AG04450 (cell line): ENCODE measurements around the gene RPL9. TPM values are rescaled to one million over a fixed set of nuclear protein-coding genes. Genes with fewer than 3 reads are reported as not detected.

Experiments used
- CTCF ChIA-PET: fragments of 300-600, 350-600 bp; formaldehyde crosslinking; extraction: SDS; loops from one replicate; lab custom pipeline; 2022; ENCODE audit warnings: antibody characterized with exemption, inconsistent platforms; lab: Charles Lee
- POLR2A ChIA-PET: fragments of 350-600 bp; formaldehyde crosslinking; extraction: SDS; loops from one replicate; lab custom pipeline; 2021; ENCODE audit warnings: antibody characterized with exemption, inconsistent platforms; lab: Yijun Ruan, JAX
- DNase-seq: peaks from one replicate; pipeline ENCODE4 v3.0.0-alpha.2; 2011; ENCODE audit warnings: low read depth, low spot score
- H3K27ac ChIP-seq: one replicate; pipeline ENCODE4 v1.5.1; 2012; ENCODE audit warnings: low read depth, low read length, control low read depth
- H3K27me3 ChIP-seq: one replicate; pipeline ENCODE4 v1.6.0; 2012; ENCODE audit warnings: low read length; ENCODE audit not compliant: control insufficient read depth, insufficient read depth
- H3K4me3 ChIP-seq: 2 replicates; pipeline ENCODE4 v1.5.1; 2011; ENCODE audit warnings: mild to moderate bottlenecking, low read depth, low read length, control low read depth
- H3K9me3 ChIP-seq: 2 replicates; pipeline ENCODE4 v1.5.1; 2012; ENCODE audit warnings: low read length; ENCODE audit not compliant: control insufficient read depth, insufficient read depth
- CTCF ChIP-seq: IDR thresholded peaks from 2 replicates; pipeline ENCODE4 v1.5.1; 2011; ENCODE audit warnings: low read depth, low read length, control low read depth, inconsistent platforms
- polyA plus RNA-seq: library from polyadenylated mRNA; depleted of rRNA; stranded (reverse); fragments of >200 nt; gene quantifications from 2 replicates; pipeline ENCODE4 v1.2.3, GENCODE V29; 2011

The RPL9 gene
- polyA plus RNA-seq, 1 experiment = 3,111 TPM

GRCh38 chr4:39451423-39452023, 7.2 kb downstream of the RPL9 start:
- CTCF ChIA-PET = interaction anchor here (0.5 kb wide), 1 partner anchor 205 kb away, joined by 3 read pairs; no protein-coding TSS in a partner anchor

GRCh38 chr4:39450618-39451017, 8.1 kb downstream of the RPL9 start:
- H3K27ac ChIP-seq = no peak overlapping the region
- H3K27me3 ChIP-seq = no peaks in the 10 kb centered on the region
- peaks cover 7% of the 10 kb centered on the region for H3K9me3 ChIP-seq
- no peak overlapping the region for H3K4me3 ChIP-seq
- no peak for DNase-seq
- no peak for TF ChIP-seq CTCF
- CTCF ChIA-PET = no interaction called here
- POLR2A ChIA-PET = interaction anchor here (0.7 kb wide), 2 partner anchors 16 to 583 kb away, joined by 4 to 7 read pairs; no protein-coding TSS in a partner anchor

More at GRCh38 chr4:39451423-39452023, 7.2 kb downstream of the RPL9 start:
- POLR2A ChIA-PET = interaction anchor here (0.6 to 0.8 kb wide), 3 partner anchors 15 to 1357 kb away, joined by 3 to 7 read pairs (median 3); no protein-coding TSS in a partner anchor
- Histone ChIP-seq H3K27ac (no peak overlapping the region), H3K4me3 (no peak overlapping the region), H3K9me3 (peaks cover 5% of the 10 kb centered on the region), H3K27me3 (no peaks in the 10 kb centered on the region)
- DNase-seq = no peak
- TF ChIP-seq CTCF = no peak

GRCh38 chr4:39446842-39447573, 11.7 kb downstream of the RPL9 start:
- no peak for DNase-seq
- CTCF ChIA-PET = interaction anchor here (1.6 kb wide), 1 partner anchor 22 kb away, joined by 3 read pairs; no protein-coding TSS in a partner anchor
- POLR2A ChIA-PET = no interaction called here
- Histone ChIP-seq H3K27ac (no peak overlapping the region), H3K9me3 (peaks cover 7% of the 10 kb centered on the region), H3K4me3 (0 out of 2 replicates have a peak overlapping the region, but pooled peaks have one; percentile 2), H3K27me3 (no peaks in the 10 kb centered on the region)
- TF ChIP-seq CTCF = peak; percentile 7; the same call in 1 of the 2 replicates

GRCh38 chr4:39446483-39446841, 12.3 kb downstream of the RPL9 start:
- H3K4me3 ChIP-seq = no peak overlapping the region
- peaks cover 7% of the 10 kb centered on the region for H3K9me3 ChIP-seq
- CTCF ChIA-PET = no interaction called here
- TF ChIP-seq CTCF = no peak
- H3K27me3 ChIP-seq = no peaks in the 10 kb centered on the region
- no peak for DNase-seq
- H3K27ac ChIP-seq = no peak overlapping the region
- POLR2A ChIA-PET = no interaction called here

DNA sequence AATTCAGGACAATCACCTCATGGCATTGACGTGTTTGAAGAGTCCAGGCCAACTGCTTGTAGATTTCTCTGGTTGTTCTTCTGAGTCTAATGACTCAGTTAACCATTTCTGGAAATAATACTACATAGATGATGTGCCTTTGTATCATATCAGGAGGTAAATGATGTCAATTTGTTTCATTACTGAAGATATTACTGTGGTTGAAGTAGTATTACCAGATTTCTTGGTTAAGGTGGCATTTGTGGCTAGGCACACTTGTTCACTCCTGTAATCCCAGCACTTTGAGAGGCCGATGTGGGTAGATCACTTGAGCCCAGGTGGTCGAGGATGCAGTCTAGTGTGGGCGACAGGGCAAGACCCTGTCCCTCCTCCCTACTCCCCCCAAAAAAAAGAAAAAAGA, 15.7 kb downstream of the RPL9 start:
- POLR2A ChIA-PET = no interaction called here
- CTCF ChIA-PET = interaction anchor here (0.6 kb wide), 1 partner anchor 28 kb away, joined by 3 read pairs; no protein-coding TSS in a partner anchor
- TF ChIP-seq CTCF = no peak

More for the DNA sequence above, 15.7 kb downstream of the RPL9 start:
- no peak for DNase-seq
- no peak overlapping the region for H3K27ac ChIP-seq
- no peak overlapping the region for H3K4me3 ChIP-seq
- H3K9me3 ChIP-seq = peaks cover 7% of the 10 kb centered on the region
- peaks cover 7% of the 10 kb centered on the region for H3K27me3 ChIP-seq
